ENCODE data around the gene ARSG. TPM values are rescaled to one million over a fixed set of nuclear protein-coding genes. Genes with fewer than 3 reads are reported as not detected.

The ARSG gene
- total and polyA plus RNA-seq, 2 donors (not counting 3 experiments of a cell fraction or from before 2014, with no cell fraction given) = 3.9 to 7.0 TPM

DNA sequence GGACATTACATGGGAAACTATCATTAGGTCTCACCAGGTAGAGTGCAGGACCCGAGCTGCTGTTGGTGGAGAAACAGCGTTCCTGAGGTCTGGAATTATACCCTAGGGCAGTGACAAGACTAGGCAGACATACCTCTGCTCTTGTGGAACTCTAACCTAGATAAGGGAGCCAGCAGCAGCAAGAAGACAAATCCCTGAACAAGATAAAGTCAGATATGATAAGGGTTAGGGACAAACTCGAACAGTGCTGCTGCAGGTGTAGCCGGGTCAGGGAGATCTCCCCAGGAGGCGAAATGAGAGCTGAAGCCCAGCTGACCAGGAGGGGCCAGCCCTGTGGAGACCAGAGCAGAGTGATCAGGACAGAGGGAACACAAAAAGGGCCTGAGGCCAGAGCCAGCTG, 34.7 kb downstream of the ARSG start:
- no peak overlapping the region for H3K4me3 ChIP-seq (replicated peaks in 1 of 3; ENCODE audit: insufficient read depth in 1 of 3, low read depth in 1 of 3, low read length in 3 of 3)
- H3K36me3 ChIP-seq (ENCODE audit: control insufficient read depth in 2 of 2, extremely low read depth in 1 of 2, insufficient read depth in 2 of 2, low read length in 2 of 2) = no peaks in the 10 kb centered on the region
- intact Hi-C loops (cut with micrococcal nuclease) = no loop called here
- TF ChIP-seq EZH2 (IDR thresholded peaks at IDR 0.05; ENCODE audit: borderline replicate concordance, low read depth, low read length, severe bottlenecking) (no peak), JUN (IDR thresholded peaks at IDR 0.05; ENCODE audit: borderline replicate concordance, insufficient read depth, insufficient read length, low read depth) (no peak), FOS (IDR thresholded peaks at IDR 0.05; ENCODE audit: borderline replicate concordance, insufficient read depth, low read length) (no peak), POLR2A (IDR thresholded peaks at IDR 0.05; ENCODE audit: low read depth, low read length) (no peak), MYC (IDR thresholded peaks at IDR 0.05; ENCODE audit: low read depth, low read length) (no peak), POLR2AphosphoS5 (IDR thresholded peaks at IDR 0.05; ENCODE audit: insufficient read depth, low read depth, low read length) (no peak), GATA2 (IDR thresholded peaks at IDR 0.05; ENCODE audit: insufficient read depth, insufficient read length, low read depth, low read length) (no peak)
- TF ChIP-seq, protein P1, sequence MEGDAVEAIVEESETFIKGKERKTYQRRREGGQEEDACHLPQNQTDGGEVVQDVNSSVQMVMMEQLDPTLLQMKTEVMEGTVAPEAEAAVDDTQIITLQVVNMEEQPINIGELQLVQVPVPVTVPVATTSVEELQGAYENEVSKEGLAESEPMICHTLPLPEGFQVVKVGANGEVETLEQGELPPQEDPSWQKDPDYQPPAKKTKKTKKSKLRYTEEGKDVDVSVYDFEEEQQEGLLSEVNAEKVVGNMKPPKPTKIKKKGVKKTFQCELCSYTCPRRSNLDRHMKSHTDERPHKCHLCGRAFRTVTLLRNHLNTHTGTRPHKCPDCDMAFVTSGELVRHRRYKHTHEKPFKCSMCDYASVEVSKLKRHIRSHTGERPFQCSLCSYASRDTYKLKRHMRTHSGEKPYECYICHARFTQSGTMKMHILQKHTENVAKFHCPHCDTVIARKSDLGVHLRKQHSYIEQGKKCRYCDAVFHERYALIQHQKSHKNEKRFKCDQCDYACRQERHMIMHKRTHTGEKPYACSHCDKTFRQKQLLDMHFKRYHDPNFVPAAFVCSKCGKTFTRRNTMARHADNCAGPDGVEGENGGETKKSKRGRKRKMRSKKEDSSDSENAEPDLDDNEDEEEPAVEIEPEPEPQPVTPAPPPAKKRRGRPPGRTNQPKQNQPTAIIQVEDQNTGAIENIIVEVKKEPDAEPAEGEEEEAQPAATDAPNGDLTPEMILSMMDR (IDR thresholded peaks at IDR 0.05; ENCODE audit: extremely low read depth in 1 of 2, insufficient read depth in 1 of 2, low read depth in 1 of 2, low read length in 2 of 2) = no peak
- TF ChIP-seq, protein P2, sequence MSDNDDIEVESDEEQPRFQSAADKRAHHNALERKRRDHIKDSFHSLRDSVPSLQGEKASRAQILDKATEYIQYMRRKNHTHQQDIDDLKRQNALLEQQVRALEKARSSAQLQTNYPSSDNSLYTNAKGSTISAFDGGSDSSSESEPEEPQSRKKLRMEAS (IDR thresholded peaks at IDR 0.05; ENCODE audit: insufficient read depth, insufficient read length) = no peak
- BruUV-seq (replicated peaks) = no TSS peak
- H4K20me1 ChIP-seq (replicated peaks; ENCODE audit: control insufficient read depth, extremely low read depth, insufficient read depth, low read length) = no peaks in the 10 kb centered on the region
- dilution Hi-C loops (cut with MboI; ENCODE audit: extremely low pct_ligation_motif_present, low sequenced_read_pairs) = no loop called here
- H3K9me3 ChIP-seq (replicated peaks; ENCODE audit: control insufficient read depth, insufficient read depth, low read length) = no peaks in the 10 kb centered on the region
- FAIRE-seq = no peak
- H3K27me3 ChIP-seq (ENCODE audit: control insufficient read depth in 2 of 2, insufficient read depth in 2 of 2, low read length in 2 of 2) = no peaks in the 10 kb centered on the region
- no peak overlapping the region for H3K4me2 ChIP-seq (ENCODE audit: insufficient read depth, low read length)
- no peaks in the 10 kb centered on the region for H3K79me2 ChIP-seq (ENCODE audit: control insufficient read depth, insufficient read depth, low read length)
- H3K9me1 ChIP-seq (replicated peaks; ENCODE audit: control insufficient read depth, extremely low read depth, insufficient read depth, low read length) = no peaks in the 10 kb centered on the region
- ChIA-PET POLR2A (no interaction called here), CTCF (interaction anchor here (3.8 kb wide), 1 partner anchor 73 kb away, joined by 14 read pairs; no protein-coding TSS in a partner anchor)
- no peaks in the 10 kb centered on the region for H3K4me1 ChIP-seq (ENCODE audit: control insufficient read depth, extremely low read depth, insufficient read depth, low read length)
- H2AFZ ChIP-seq (ENCODE audit: low read depth, low read length) = no peak overlapping the region
- no peak overlapping the region for H3K27ac ChIP-seq (ENCODE audit: insufficient read depth, low read depth, low read length)
- DNase-seq (ENCODE audit: low read depth, low spot score) = no peak
- H3K9ac ChIP-seq (replicated peaks; ENCODE audit: extremely low read depth, insufficient read depth, low read length) = no peak overlapping the region
